H1 (cell line): Measurements from ENCODE around the gene MTF2. TPM values are rescaled to one million over a fixed set of nuclear protein-coding genes. Genes with fewer than 3 reads are reported as not detected.

Experiments used
- EZH2 ChIP-seq: fragments of 200-600 bp; sonication (generic); IDR thresholded peaks from 2 replicates; pipeline ENCODE4 v1.7.1; 2012; ENCODE audit warnings: low read depth, mild to moderate bottlenecking, moderate library complexity, low read length, inconsistent platforms; ENCODE audit not compliant: severe bottlenecking
- GABPA ChIP-seq: IDR thresholded peaks from 2 replicates; pipeline ENCODE4 v1.6.1; 2011; ENCODE audit warnings: mild to moderate bottlenecking, low read length, moderate library complexity, borderline replicate concordance; ENCODE audit not compliant: insufficient read depth
- MAFK ChIP-seq: IDR thresholded peaks from 2 replicates; pipeline ENCODE4 v1.6.1; 2012; ENCODE audit warnings: low read depth, mild to moderate bottlenecking, improper control_type of control experiment, low read length
- SIRT6 ChIP-seq: IDR thresholded peaks from one replicate; pipeline ENCODE4 v1.7.1; 2012; ENCODE audit warnings: low read length, inconsistent platforms
- polyA plus RNA-seq, 7 experiments: library from polyadenylated mRNA; depleted of rRNA in 3 of 7; stranded (reverse) in 5 of 7; unstranded in 2 of 7; fragments of >200 nt in 5 of 7; fragments of 200-250 nt in 2 of 7; gene quantifications; 1 replicate in 5 of 7; 2 replicates in 1 of 7; 4 replicates in 1 of 7; pipeline versions ENCODE4 v1.2.1 to v1.2.3, GENCODE V29; 2011 to 2013; ENCODE audit warnings: missing spikeins in 2 of 7, mixed read lengths in 2 of 7
- total RNA-seq: library from RNA; stranded (reverse); fragmentation: NEBNext Ultra II Directional; extraction: Animal tissue kit (Norgen Biotek cat#: 25700); gene quantifications from 2 replicates; pipeline ENCODE4 v1.2.1, GENCODE V29; 2021
- TF ChIP-seq, protein P1 (sequence below): fragments of 300-600 bp; sonication (generic); IDR thresholded peaks from 2 replicates; pipeline ENCODE4 v1.7.1; 2012; ENCODE audit warnings: low read length, moderate library complexity, mild to moderate bottlenecking, inconsistent platforms; ENCODE audit not compliant: insufficient replicate concordance

Gene MTF2
- total and polyA plus RNA-seq, 2 of the 8 experiments (the other 6 are each of a cell fraction or from before 2014, with no cell fraction given): 72.1 to 102 TPM

DNA sequence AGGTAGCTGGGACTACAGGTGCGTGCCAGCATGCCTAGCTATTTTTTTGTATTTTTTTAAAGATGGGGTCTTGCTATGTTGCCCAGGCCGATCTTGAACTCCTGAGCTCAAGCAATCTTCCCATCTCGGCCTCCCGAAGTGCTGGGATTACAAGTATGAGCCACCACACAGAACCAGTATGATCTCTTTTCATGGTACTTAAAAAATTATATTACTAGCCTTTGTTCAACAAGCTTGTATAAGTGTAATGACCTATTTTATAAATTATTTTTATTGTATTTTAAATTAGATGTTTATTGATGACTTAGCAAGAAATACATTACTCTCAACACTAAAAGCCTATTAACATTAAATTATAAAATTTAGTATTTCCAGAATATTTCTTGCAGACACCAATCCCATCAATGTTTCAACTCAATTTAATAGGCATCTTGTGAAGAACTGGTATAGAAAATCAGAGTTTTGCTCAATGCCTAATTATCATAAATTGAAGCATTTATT lies 36.0 kb upstream of the MTF2 start (continued):
- TF ChIP-seq MAFK (no peak), SIRT6 (no peak), EZH2 (no peak), GABPA (no peak)
- TF ChIP-seq, protein P1, sequence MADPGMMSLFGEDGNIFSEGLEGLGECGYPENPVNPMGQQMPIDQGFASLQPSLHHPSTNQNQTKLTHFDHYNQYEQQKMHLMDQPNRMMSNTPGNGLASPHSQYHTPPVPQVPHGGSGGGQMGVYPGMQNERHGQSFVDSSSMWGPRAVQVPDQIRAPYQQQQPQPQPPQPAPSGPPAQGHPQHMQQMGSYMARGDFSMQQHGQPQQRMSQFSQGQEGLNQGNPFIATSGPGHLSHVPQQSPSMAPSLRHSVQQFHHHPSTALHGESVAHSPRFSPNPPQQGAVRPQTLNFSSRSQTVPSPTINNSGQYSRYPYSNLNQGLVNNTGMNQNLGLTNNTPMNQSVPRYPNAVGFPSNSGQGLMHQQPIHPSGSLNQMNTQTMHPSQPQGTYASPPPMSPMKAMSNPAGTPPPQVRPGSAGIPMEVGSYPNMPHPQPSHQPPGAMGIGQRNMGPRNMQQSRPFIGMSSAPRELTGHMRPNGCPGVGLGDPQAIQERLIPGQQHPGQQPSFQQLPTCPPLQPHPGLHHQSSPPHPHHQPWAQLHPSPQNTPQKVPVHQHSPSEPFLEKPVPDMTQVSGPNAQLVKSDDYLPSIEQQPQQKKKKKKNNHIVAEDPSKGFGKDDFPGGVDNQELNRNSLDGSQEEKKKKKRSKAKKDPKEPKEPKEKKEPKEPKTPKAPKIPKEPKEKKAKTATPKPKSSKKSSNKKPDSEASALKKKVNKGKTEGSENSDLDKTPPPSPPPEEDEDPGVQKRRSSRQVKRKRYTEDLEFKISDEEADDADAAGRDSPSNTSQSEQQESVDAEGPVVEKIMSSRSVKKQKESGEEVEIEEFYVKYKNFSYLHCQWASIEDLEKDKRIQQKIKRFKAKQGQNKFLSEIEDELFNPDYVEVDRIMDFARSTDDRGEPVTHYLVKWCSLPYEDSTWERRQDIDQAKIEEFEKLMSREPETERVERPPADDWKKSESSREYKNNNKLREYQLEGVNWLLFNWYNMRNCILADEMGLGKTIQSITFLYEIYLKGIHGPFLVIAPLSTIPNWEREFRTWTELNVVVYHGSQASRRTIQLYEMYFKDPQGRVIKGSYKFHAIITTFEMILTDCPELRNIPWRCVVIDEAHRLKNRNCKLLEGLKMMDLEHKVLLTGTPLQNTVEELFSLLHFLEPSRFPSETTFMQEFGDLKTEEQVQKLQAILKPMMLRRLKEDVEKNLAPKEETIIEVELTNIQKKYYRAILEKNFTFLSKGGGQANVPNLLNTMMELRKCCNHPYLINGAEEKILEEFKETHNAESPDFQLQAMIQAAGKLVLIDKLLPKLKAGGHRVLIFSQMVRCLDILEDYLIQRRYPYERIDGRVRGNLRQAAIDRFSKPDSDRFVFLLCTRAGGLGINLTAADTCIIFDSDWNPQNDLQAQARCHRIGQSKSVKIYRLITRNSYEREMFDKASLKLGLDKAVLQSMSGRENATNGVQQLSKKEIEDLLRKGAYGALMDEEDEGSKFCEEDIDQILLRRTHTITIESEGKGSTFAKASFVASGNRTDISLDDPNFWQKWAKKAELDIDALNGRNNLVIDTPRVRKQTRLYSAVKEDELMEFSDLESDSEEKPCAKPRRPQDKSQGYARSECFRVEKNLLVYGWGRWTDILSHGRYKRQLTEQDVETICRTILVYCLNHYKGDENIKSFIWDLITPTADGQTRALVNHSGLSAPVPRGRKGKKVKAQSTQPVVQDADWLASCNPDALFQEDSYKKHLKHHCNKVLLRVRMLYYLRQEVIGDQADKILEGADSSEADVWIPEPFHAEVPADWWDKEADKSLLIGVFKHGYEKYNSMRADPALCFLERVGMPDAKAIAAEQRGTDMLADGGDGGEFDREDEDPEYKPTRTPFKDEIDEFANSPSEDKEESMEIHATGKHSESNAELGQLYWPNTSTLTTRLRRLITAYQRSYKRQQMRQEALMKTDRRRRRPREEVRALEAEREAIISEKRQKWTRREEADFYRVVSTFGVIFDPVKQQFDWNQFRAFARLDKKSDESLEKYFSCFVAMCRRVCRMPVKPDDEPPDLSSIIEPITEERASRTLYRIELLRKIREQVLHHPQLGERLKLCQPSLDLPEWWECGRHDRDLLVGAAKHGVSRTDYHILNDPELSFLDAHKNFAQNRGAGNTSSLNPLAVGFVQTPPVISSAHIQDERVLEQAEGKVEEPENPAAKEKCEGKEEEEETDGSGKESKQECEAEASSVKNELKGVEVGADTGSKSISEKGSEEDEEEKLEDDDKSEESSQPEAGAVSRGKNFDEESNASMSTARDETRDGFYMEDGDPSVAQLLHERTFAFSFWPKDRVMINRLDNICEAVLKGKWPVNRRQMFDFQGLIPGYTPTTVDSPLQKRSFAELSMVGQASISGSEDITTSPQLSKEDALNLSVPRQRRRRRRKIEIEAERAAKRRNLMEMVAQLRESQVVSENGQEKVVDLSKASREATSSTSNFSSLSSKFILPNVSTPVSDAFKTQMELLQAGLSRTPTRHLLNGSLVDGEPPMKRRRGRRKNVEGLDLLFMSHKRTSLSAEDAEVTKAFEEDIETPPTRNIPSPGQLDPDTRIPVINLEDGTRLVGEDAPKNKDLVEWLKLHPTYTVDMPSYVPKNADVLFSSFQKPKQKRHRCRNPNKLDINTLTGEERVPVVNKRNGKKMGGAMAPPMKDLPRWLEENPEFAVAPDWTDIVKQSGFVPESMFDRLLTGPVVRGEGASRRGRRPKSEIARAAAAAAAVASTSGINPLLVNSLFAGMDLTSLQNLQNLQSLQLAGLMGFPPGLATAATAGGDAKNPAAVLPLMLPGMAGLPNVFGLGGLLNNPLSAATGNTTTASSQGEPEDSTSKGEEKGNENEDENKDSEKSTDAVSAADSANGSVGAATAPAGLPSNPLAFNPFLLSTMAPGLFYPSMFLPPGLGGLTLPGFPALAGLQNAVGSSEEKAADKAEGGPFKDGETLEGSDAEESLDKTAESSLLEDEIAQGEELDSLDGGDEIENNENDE: no peak
- TF ChIP-seq, all 59 proteins: peak for 0
